Activated naive CD4-positive, alpha-beta T cell treated with anti-CD3 and anti-CD28 coated beads for 36 hours (primary cell): ENCODE measurements around the gene ZNF670. TPM values are rescaled to one million over a fixed set of nuclear protein-coding genes. Genes with fewer than 3 reads are reported as not detected.

Experiments
- CTCF ChIA-PET: fragments of 350-600 bp; sonication (Branson Sonifier 250); formaldehyde crosslinking; loops from one replicate; lab custom pipeline; 2021; ENCODE audit warnings: antibody characterized with exemption; lab: Charles Lee
- DNase-seq: peaks from one replicate; pipeline ENCODE4 v3.0.0-alpha.2; 2020
- H3K27ac Mint-ChIP-seq: one replicate; pipeline ENCODE4 v1.8.0; 2021; ENCODE audit warnings: mild to moderate bottlenecking, mixed read lengths
- H3K27me3 Mint-ChIP-seq: one replicate; pipeline ENCODE4 v1.8.0; 2021; ENCODE audit warnings: low read depth, mixed read lengths
- H3K36me3 Mint-ChIP-seq: one replicate; pipeline ENCODE4 v1.8.0; 2021; ENCODE audit warnings: low read depth, mixed read lengths
- H3K4me1 Mint-ChIP-seq: one replicate; pipeline ENCODE4 v1.8.0; 2021; ENCODE audit warnings: low read depth, mixed read lengths
- H3K4me3 Mint-ChIP-seq: one replicate; pipeline ENCODE4 v1.8.0; 2021; ENCODE audit warnings: mild to moderate bottlenecking, moderate library complexity, mixed read lengths
- H3K9me3 Mint-ChIP-seq: one replicate; pipeline ENCODE4 v1.8.0; 2021; ENCODE audit warnings: mixed read lengths
- intact Hi-C: fragments of 100-400 bp; cut with micrococcal nuclease; formaldehyde crosslinking; loops from one replicate; pipeline ENCODE4 v1.15.1; 2023
- total RNA-seq, 2 experiments: library from RNA; stranded (reverse); gene quantifications; one replicate each; pipeline ENCODE4 v1.2.3, GENCODE V29; 2021

Gene ZNF670
- total RNA-seq, 2 experiments from 2014 or later: 4.1 to 4.3 TPM

GRCh38 chr1:247096958-247097357 is 18.3 kb upstream of the ZNF670 start:
- intact Hi-C loops: no loop called here
- peaks cover 56% of the 10 kb centered on the region for H3K9me3 Mint-ChIP-seq
- no peak overlapping the region for H3K27ac Mint-ChIP-seq
- CTCF ChIA-PET: no interaction called here
- H3K4me3 Mint-ChIP-seq: no peak overlapping the region
- H3K4me1 Mint-ChIP-seq: peaks cover 2% of the 10 kb centered on the region
- H3K36me3 Mint-ChIP-seq: peaks cover 53% of the 10 kb centered on the region
- DNase-seq: no peak
- H3K27me3 Mint-ChIP-seq: no peaks in the 10 kb centered on the region

DNA sequence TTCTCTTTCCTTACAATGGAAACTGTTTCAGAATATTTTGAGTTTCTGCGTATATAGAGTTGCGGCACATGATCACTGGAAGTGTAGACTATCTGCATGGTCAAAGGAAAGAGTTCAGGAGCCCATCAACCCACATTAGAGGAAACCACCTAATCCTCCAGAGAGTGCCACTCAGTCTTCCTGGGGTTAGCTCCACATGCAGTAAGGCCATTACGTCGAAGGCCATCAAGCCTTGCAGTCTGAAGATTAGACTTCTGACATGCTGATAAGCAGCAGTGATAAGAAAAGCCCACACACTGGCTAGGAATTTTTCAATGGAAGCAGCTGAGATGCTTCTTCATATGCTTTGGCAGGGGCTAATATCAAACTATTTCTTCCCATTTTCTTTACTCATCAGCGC is 17.9 kb upstream of the ZNF670 start:
- Mint-ChIP-seq H3K4me1 (no peaks in the 10 kb centered on the region), H3K27ac (no peak overlapping the region), H3K36me3 (peaks cover 49% of the 10 kb centered on the region), H3K4me3 (no peak overlapping the region), H3K27me3 (no peaks in the 10 kb centered on the region), H3K9me3 (peaks cover 52% of the 10 kb centered on the region)
- CTCF ChIA-PET: no interaction called here
- intact Hi-C loops: no loop called here
- DNase-seq: no peak

GRCh38 chr1:247096112-247096511 is 17.5 kb upstream of the ZNF670 start:
- no peaks in the 10 kb centered on the region for H3K4me1 Mint-ChIP-seq
- intact Hi-C loops: no loop called here
- H3K9me3 Mint-ChIP-seq: peaks cover 51% of the 10 kb centered on the region
- no peaks in the 10 kb centered on the region for H3K27me3 Mint-ChIP-seq
- DNase-seq: no peak
- peaks cover 45% of the 10 kb centered on the region for H3K36me3 Mint-ChIP-seq
- no peak overlapping the region for H3K27ac Mint-ChIP-seq
- CTCF ChIA-PET: no interaction called here
- no peak overlapping the region for H3K4me3 Mint-ChIP-seq

GRCh38 chr1:247090455-247090854 is 11.8 kb upstream of the ZNF670 start:
- intact Hi-C loops: no loop called here
- Mint-ChIP-seq H3K36me3 (no peaks in the 10 kb centered on the region), H3K27me3 (no peaks in the 10 kb centered on the region), H3K9me3 (peaks cover 9% of the 10 kb centered on the region), H3K27ac (no peak overlapping the region), H3K4me1 (no peaks in the 10 kb centered on the region), H3K4me3 (no peak overlapping the region)
- CTCF ChIA-PET: no interaction called here
- no peak for DNase-seq

- DNase-seq: no peak
- Mint-ChIP-seq H3K9me3 (peaks cover 10% of the 10 kb centered on the region), H3K36me3 (peaks cover 1% of the 10 kb centered on the region), H3K4me3 (no peak overlapping the region), H3K27ac (no peak overlapping the region), H3K4me1 (no peaks in the 10 kb centered on the region), H3K27me3 (no peaks in the 10 kb centered on the region)
- CTCF ChIA-PET: no interaction called here
- intact Hi-C loops: no loop called here
These were observed 11.2 kb upstream of the ZNF670 start for GRCh38 chr1:247089616-247090375.

- Mint-ChIP-seq H3K27ac (no peak overlapping the region), H3K9me3 (peaks cover 4% of the 10 kb centered on the region), H3K4me3 (no peak overlapping the region), H3K27me3 (peaks cover 2% of the 10 kb centered on the region), H3K4me1 (no peaks in the 10 kb centered on the region), H3K36me3 (peaks cover 2% of the 10 kb centered on the region)
- CTCF ChIA-PET: no interaction called here
- intact Hi-C loops: no loop called here
- no peak for DNase-seq
These were observed 10.4 kb upstream of the ZNF670 start for GRCh38 chr1:247088967-247089366.

- intact Hi-C loops: no loop called here
- Mint-ChIP-seq H3K27ac (no peak overlapping the region), H3K4me1 (no peaks in the 10 kb centered on the region), H3K27me3 (peaks cover 8% of the 10 kb centered on the region), H3K9me3 (peaks cover 1% of the 10 kb centered on the region), H3K36me3 (peaks cover 2% of the 10 kb centered on the region), H3K4me3 (no peak overlapping the region)
- DNase-seq: no peak
- CTCF ChIA-PET: interaction anchor here (0.7 kb wide), 1 partner anchor 135 kb away, joined by 4 read pairs; no protein-coding TSS in a partner anchor
These were observed 8.6 kb upstream of the ZNF670 start for GRCh38 chr1:247087256-247087655.

GRCh38 chr1:247085310-247085709 is 6.7 kb upstream of the ZNF670 start:
- CTCF ChIA-PET: no interaction called here
- Mint-ChIP-seq H3K9me3 (peaks cover 1% of the 10 kb centered on the region), H3K27me3 (peaks cover 8% of the 10 kb centered on the region), H3K36me3 (peaks cover 2% of the 10 kb centered on the region), H3K4me1 (no peaks in the 10 kb centered on the region), H3K4me3 (no peak overlapping the region), H3K27ac (no peak overlapping the region)
- DNase-seq: no peak
- intact Hi-C loops: no loop called here

GRCh38 chr1:247084771-247085170 is 6.2 kb upstream of the ZNF670 start:
- CTCF ChIA-PET: no interaction called here
- no peak overlapping the region for H3K4me3 Mint-ChIP-seq
- H3K4me1 Mint-ChIP-seq: no peaks in the 10 kb centered on the region
- H3K9me3 Mint-ChIP-seq: peaks cover 1% of the 10 kb centered on the region
- H3K27ac Mint-ChIP-seq: no peak overlapping the region
- peaks cover 2% of the 10 kb centered on the region for H3K36me3 Mint-ChIP-seq
- peaks cover 8% of the 10 kb centered on the region for H3K27me3 Mint-ChIP-seq
- no peak for DNase-seq
- intact Hi-C loops: no loop called here

DNA sequence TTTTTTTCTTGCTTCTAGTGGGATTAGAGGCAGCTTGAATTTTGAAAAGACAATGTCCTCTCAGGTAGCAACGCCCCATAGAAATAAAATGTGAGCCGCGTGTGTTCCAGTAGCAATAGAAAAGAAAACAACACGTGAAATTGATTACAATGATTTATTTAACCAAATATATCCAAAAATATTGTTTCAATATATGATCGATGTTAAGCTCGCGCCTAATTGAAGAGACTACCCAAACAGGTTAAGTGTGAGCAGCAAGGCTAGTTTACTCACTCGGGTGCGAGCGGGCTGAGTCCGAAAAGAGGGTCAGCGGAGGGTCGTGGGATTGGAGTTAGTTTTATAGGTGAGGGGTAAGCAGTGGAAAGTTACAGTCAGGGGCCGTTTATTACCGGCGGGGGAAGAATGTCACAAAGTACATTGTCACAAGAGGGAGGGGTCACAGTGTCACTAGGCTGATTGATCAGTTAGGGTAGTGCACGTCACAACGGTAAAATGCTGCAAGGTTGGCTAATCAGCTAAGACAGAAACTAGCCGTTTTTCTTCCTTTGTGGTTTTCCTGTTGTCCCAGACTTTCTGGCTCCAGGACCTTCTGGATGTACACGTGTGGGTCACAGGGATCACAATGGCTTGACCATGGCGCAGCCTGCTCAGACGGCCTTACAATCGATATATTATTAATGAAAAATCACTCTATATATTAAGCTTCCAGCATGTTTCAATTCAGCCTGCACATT is 697 bp upstream of the ZNF670 start:
- H3K36me3 Mint-ChIP-seq: peaks cover 20% of the 10 kb centered on the region
- peak overlapping the region; percentile 90 for H3K27ac Mint-ChIP-seq
- H3K4me1 Mint-ChIP-seq: peaks cover 22% of the 10 kb centered on the region
- peak overlapping the region; percentile 91 for H3K4me3 Mint-ChIP-seq
- CTCF ChIA-PET: no interaction called here
- H3K9me3 Mint-ChIP-seq: peaks cover 8% of the 10 kb centered on the region
- peaks cover 6% of the 10 kb centered on the region for H3K27me3 Mint-ChIP-seq
- intact Hi-C loops: loop anchor here (2.0 to 10.0 kb wide), 3 partner anchors 71 to 1747 kb away; partner anchors contain the start of gene ZNF695
- peak; percentile 43 for DNase-seq

- Mint-ChIP-seq H3K9me3 (peaks cover 18% of the 10 kb centered on the region), H3K36me3 (peaks cover 29% of the 10 kb centered on the region), H3K27ac (peak overlapping the region; percentile 90), H3K27me3 (peaks cover 3% of the 10 kb centered on the region), H3K4me3 (peak overlapping the region; percentile 91), H3K4me1 (peaks cover 22% of the 10 kb centered on the region)
- DNase-seq: no peak
- CTCF ChIA-PET: no interaction called here
- intact Hi-C loops: loop anchor here (1.0 to 10.0 kb wide), 11 partner anchors 26 to 1749 kb away; partner anchors contain the start of genes CNST, TFB2M, ZNF496 and ZNF669
These were observed 744 bp downstream of the ZNF670 start for GRCh38 chr1:247077876-247078257.

DNA sequence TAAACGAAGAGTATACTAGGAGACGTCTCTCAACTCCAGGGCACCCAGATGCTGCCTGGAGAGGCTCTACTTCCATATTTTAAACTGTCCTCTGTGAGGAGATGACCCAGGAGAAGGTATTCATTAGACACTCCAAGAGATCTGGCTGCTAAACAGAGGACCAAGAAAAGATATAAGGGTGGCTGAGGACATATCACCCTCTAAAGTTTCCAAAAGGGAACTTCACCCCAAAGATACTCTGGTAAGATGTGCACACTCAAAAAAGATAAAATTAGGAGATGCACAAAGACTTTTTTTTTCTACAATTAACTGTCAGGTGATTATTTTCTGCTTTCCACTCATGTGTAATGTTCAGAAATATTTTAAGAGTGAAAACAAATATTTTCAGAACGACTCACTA is 1.4 kb downstream of the ZNF670 start:
- CTCF ChIA-PET: no interaction called here
- H3K9me3 Mint-ChIP-seq: peaks cover 21% of the 10 kb centered on the region
- intact Hi-C loops: loop anchor here (10.0 kb wide), 1 partner anchor 1122 kb away; no protein-coding TSS in a partner anchor
- peaks cover 30% of the 10 kb centered on the region for H3K36me3 Mint-ChIP-seq
- no peaks in the 10 kb centered on the region for H3K27me3 Mint-ChIP-seq
- DNase-seq: no peak
- peaks cover 22% of the 10 kb centered on the region for H3K4me1 Mint-ChIP-seq
- no peak overlapping the region for H3K27ac Mint-ChIP-seq
- H3K4me3 Mint-ChIP-seq: peak overlapping the region; percentile 91
